Astrocyte of the cerebellum (primary cell): ENCODE data around the gene TANC1.

Experiments used
- DNase-seq: peaks from one replicate; pipeline ENCODE4 v3.0.0-alpha.2; 2011; ENCODE audit warnings: low read depth
- H3K4me3 ChIP-seq: 2 replicates; pipeline ENCODE4 v1.5.1; 2011; ENCODE audit warnings: mild to moderate bottlenecking, low read depth, low read length, moderate library complexity
- CTCF ChIP-seq: IDR thresholded peaks from 2 replicates; pipeline ENCODE4 v1.5.1; 2012; ENCODE audit warnings: low read length, low read depth, moderate library complexity, mild to moderate bottlenecking; ENCODE audit errors: missing control alignments
- in situ Hi-C: cut with HindIII; loops from 2 replicates; pipeline ENCODE4 v1.10.0; 2017; ENCODE audit warnings: low sequenced_read_pairs

Gene TANC1

GRCh38 chr2:158940356-158940755 is 28.1 kb upstream of the TANC1 start:
- TF ChIP-seq CTCF = no peak
- no peak for DNase-seq
- no peak overlapping the region for H3K4me3 ChIP-seq
- in situ Hi-C loops = no loop called here

DNA sequence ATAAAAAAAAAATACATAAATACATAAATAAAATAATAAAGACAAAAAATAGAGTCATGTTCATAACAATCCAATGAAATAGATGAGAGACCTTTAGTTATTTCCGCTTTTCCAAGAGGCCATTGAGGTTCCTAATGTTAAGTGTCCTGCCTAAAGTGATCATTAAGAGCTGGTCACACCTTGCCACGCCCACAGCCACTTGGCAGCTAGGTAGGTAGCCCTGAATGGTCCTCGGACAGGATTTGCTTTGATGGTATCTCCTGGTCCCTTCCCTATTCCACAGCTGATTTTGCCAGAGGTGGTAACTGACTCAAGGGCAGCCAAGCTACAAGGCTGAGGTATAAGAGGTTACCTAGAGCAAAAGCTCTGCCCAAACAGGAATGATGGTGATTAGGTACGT is 24.5 kb upstream of the TANC1 start:
- DNase-seq = no peak
- no peak for TF ChIP-seq CTCF
- in situ Hi-C loops = no loop called here
- H3K4me3 ChIP-seq = no peak overlapping the region

- in situ Hi-C loops = no loop called here
- no peak for TF ChIP-seq CTCF
- H3K4me3 ChIP-seq = no peak overlapping the region
- no peak for DNase-seq
Measured at GRCh38 chr2:158948964-158949699, 19.3 kb upstream of the TANC1 start.

- DNase-seq = peak; percentile 68
- in situ Hi-C loops = no loop called here
Measured at GRCh38 chr2:158953454-158953853, 15.0 kb upstream of the TANC1 start.

DNA sequence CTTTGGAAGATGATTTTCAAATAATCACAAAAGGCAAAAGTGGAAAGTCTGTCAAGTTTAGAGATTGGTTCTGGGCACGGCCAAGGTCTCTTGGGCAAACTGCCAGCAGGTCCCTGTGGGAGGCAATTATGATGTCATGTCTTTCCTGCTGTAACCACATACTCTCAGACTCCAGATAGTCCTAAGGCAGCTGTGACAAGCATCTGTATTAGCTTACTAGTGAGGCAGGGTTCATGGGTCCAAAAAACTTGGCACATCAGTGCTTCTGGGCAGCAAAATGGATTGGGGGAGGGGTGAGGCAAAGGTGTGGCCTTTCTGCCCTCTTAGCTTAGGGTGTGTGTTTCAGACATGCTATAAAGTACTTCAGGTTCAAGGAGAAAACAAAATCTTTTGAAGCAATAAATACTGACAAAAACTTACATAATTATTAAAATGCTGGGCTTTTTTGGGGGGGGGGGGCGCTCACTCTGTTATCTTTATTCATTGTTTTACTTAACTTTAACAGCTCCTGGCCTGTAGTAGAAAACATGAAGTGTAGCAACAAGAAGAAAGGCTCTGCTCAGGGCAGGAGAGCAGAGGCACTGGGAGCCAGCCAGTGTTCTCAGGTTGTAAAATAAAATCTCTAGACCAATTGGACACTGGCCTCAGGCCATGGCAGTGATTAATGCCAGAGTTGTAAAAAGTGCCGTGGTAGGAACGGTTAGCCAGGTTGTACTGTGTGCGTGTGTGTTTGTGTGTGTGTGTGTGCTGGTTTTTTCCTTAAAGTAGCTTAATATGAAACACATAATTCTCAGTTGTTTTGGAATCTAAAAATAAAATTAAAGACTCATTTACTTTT is 14.3 kb upstream of the TANC1 start:
- DNase-seq = peak; percentile 88
- in situ Hi-C loops = no loop called here
- no peak overlapping the region for H3K4me3 ChIP-seq
- no peak for TF ChIP-seq CTCF

More at GRCh38 chr2:158953454-158953853, 15.0 kb upstream of the TANC1 start:
- no peak for TF ChIP-seq CTCF
- H3K4me3 ChIP-seq = no peak overlapping the region

GRCh38 chr2:158955842-158956365 is 12.5 kb upstream of the TANC1 start:
- no peak overlapping the region for H3K4me3 ChIP-seq
- TF ChIP-seq CTCF = no peak
- DNase-seq = no peak
- in situ Hi-C loops = no loop called here
